Tibial nerve (tissue), 4 donors: ENCODE measurements around the gene TAF8. TPM values are rescaled to one million over a fixed set of nuclear protein-coding genes. Genes with fewer than 3 reads are reported as not detected.

Source experiments
- DNase-seq, 2 donors: peaks; one replicate each; pipeline ENCODE4 v3.0.0-alpha.2; 2019; ENCODE audit warnings: low spot score in 2 of 2
- H3K27ac ChIP-seq, 4 donors: fragments of 200-600 bp; sonication (generic) in 3 of 4; one replicate each; pipeline ENCODE4 v1.5.1; 2017 to 2019; ENCODE audit warnings: mild to moderate bottlenecking in 1 of 4
- H3K27me3 ChIP-seq, 2 donors: fragments of 200-600 bp; sonication (generic) in 1 of 2; one replicate each; pipeline versions ENCODE4 v1.5.1 to v1.6.0; 2017 to 2019
- H3K36me3 ChIP-seq, 3 donors: fragments of 200-600 bp; sonication (generic); one replicate each; pipeline ENCODE4 v1.5.1; 2018 to 2019
- H3K4me1 ChIP-seq, 4 donors: fragments of 200-600 bp; sonication (generic) in 3 of 4; one replicate each; pipeline ENCODE4 v1.5.1; 2017 to 2019
- H3K4me3 ChIP-seq, 4 donors: fragments of 200-600 bp; sonication (generic) in 3 of 4; one replicate each; pipeline ENCODE4 v1.5.1; 2017 to 2019; ENCODE audit warnings: mild to moderate bottlenecking in 1 of 4, moderate library complexity in 1 of 4
- H3K9me3 ChIP-seq, 4 donors: fragments of 200-600 bp; sonication (generic) in 3 of 4; one replicate each; pipeline ENCODE4 v1.5.1; 2017 to 2019
- EP300 ChIP-seq, 2 donors: sonication (generic); formaldehyde crosslinking; IDR thresholded peaks; one replicate each; pipeline ENCODE4 v1.6.1; 2017; ENCODE audit warnings: antibody characterized with exemption in 2 of 2, mild to moderate bottlenecking in 1 of 2
- POLR2A ChIP-seq, 2 donors: fragments of 450-650 bp; IDR thresholded peaks; one replicate each; pipeline ENCODE4 v1.6.1; 2017; ENCODE audit warnings: antibody characterized with exemption in 2 of 2, mild to moderate bottlenecking in 2 of 2, moderate library complexity in 2 of 2
- WGBS, 2 donors: methylation state at CpG; one replicate each; pipeline ENCODE4 v1.1.5; 2018; 5-methylcytosine and 5-hydroxymethylcytosine counted together
- total RNA-seq, 4 donors: library from RNA; depleted of rRNA; stranded (reverse); fragments of >200 nt; gene quantifications; one replicate each; pipeline ENCODE4 v1.1.0, GENCODE V29; 2016
- TF ChIP-seq, protein P1 (sequence below), 5 experiments: fragments of 200-600 bp in 3 of 5; fragments of 450-650 bp in 2 of 5; sonication (generic) in 3 of 5; IDR thresholded peaks; one replicate each; pipeline ENCODE4 v1.5.1; 2016 to 2019; ENCODE audit warnings: antibody characterized with exemption in 5 of 5, mild to moderate bottlenecking in 3 of 5, moderate library complexity in 2 of 5

TAF8 gene
- total RNA-seq, 4 donors from 2014 or later, result 10.7 to 27.6 (median 20.9) TPM

DNA sequence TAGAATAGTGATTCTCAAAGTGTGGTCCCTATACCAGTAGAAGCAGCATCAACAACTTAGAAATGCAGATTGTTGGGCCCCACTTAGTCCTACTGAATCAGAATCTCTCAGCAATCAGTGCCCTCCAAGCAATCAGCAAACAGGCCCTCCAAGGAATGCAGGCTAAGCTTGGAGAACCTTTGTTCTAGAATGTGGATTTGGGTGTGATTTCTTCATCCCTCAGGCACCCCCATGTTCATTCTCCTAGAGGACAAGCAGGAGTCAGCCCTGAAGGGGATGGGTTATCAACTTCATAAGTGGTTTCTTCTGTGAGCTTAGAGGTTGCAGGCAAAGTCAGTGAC, 40.5 kb upstream of the TAF8 start:
- TF ChIP-seq EP300 (IDR thresholded peaks at IDR 0.05), result no peak
- TF ChIP-seq, protein P1, sequence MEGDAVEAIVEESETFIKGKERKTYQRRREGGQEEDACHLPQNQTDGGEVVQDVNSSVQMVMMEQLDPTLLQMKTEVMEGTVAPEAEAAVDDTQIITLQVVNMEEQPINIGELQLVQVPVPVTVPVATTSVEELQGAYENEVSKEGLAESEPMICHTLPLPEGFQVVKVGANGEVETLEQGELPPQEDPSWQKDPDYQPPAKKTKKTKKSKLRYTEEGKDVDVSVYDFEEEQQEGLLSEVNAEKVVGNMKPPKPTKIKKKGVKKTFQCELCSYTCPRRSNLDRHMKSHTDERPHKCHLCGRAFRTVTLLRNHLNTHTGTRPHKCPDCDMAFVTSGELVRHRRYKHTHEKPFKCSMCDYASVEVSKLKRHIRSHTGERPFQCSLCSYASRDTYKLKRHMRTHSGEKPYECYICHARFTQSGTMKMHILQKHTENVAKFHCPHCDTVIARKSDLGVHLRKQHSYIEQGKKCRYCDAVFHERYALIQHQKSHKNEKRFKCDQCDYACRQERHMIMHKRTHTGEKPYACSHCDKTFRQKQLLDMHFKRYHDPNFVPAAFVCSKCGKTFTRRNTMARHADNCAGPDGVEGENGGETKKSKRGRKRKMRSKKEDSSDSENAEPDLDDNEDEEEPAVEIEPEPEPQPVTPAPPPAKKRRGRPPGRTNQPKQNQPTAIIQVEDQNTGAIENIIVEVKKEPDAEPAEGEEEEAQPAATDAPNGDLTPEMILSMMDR (IDR thresholded peaks at IDR 0.05), result no peak
- TF ChIP-seq POLR2A (IDR thresholded peaks at IDR 0.05), result no peak
- Histone ChIP-seq H3K4me1 (peaks cover 0 to 46% (median 17%) of the 10 kb centered on the region in 4 donors), H3K27me3 (no peaks in the 10 kb centered on the region), H3K9me3 (no peaks in the 10 kb centered on the region), H3K27ac (peak overlapping the region in 3 of 4 donors; percentile 14 to 46 (median 21)), H3K4me3 (no peak overlapping the region), H3K36me3 (peaks cover 0 to 4% (median 0%) of the 10 kb centered on the region in 3 donors)
- DNase-seq, result no peak

DNA sequence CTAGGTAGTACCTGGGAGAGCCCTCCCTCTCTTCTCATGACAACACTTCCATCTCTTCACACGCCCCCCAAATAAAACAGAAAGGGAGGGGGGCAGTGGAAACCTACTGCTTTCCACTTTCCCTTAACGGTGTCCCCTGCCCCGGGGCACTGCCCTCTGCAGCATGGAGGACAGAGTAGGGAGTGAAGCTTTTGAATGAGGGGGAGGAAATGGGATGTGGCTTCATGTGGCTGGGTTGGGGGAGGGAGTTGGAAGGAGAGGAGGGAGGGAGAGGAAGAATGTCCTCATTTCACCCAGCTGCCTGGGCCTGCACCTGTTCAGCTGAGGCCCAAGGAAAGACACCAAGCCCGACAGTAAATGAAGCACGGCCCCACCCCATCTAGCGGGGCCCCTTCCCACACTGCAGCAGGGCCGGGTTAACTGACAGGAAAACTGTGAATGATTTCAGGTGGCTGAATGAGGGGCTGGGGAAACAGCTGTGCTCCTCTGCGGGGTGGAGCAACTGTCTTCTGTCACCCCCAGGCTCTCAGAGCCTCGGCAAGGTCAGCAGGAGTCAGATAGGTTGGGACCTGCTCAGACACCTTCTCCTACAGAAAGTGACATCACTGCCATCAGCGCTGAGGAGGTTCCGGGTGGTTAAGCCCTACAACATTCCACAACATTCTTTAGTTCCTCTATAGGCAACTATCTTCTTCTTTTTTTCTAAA, 40.0 kb upstream of the TAF8 start:
- no peak for DNase-seq

GRCh38 chr6:42010909-42011308, 39.4 kb upstream of the TAF8 start:
- Histone ChIP-seq H3K27ac (peak overlapping the region in 1 of 4 donors; percentile 46), H3K27me3 (no peaks in the 10 kb centered on the region), H3K36me3 (no peaks in the 10 kb centered on the region), H3K4me1 (peaks cover 0 to 46% (median 17%) of the 10 kb centered on the region in 4 donors), H3K4me3 (no peak overlapping the region), H3K9me3 (no peaks in the 10 kb centered on the region)
- DNase-seq, result no peak
- TF ChIP-seq, protein P1 (IDR thresholded peaks at IDR 0.05), result no peak
- TF ChIP-seq EP300 (IDR thresholded peaks at IDR 0.05) (no peak), POLR2A (IDR thresholded peaks at IDR 0.05) (no peak)
- 70 to 71% methylated on average over 1 of the region's 1 CpG for WGBS, 2 donors

More for the DNA sequence above, 40.0 kb upstream of the TAF8 start:
- no peaks in the 10 kb centered on the region for H3K9me3 ChIP-seq
- no peaks in the 10 kb centered on the region for H3K36me3 ChIP-seq
- TF ChIP-seq POLR2A (IDR thresholded peaks at IDR 0.05), result no peak
- no peak for TF ChIP-seq EP300 (IDR thresholded peaks at IDR 0.05)
- TF ChIP-seq, protein P1 (IDR thresholded peaks at IDR 0.05), result no peak
- no peak overlapping the region for H3K4me3 ChIP-seq
- no peaks in the 10 kb centered on the region for H3K27me3 ChIP-seq
- peak overlapping the region in 3 of 4 donors; percentile 14 to 46 (median 21) for H3K27ac ChIP-seq
- 28 to 30% methylated on average over 11 of the region's 11 CpGs for WGBS, 2 donors
- peaks cover 0 to 46% (median 17%) of the 10 kb centered on the region in 4 donors for H3K4me1 ChIP-seq

- H3K4me1 ChIP-seq, result peaks cover 0 to 51% (median 19%) of the 10 kb centered on the region in 4 donors
- H3K27ac ChIP-seq, result peak overlapping the region in 1 of 4 donors; percentile 22
- H3K27me3 ChIP-seq, result no peaks in the 10 kb centered on the region
- 96 to 98% methylated on average over 3 of the region's 3 CpGs for WGBS, 2 donors
- H3K9me3 ChIP-seq, result no peaks in the 10 kb centered on the region
- no peak overlapping the region for H3K4me3 ChIP-seq
- DNase-seq, result no peak
- H3K36me3 ChIP-seq, result no peaks in the 10 kb centered on the region
- TF ChIP-seq EP300 (IDR thresholded peaks at IDR 0.05), result no peak
- TF ChIP-seq, protein P1 (IDR thresholded peaks at IDR 0.05), result no peak
- TF ChIP-seq POLR2A (IDR thresholded peaks at IDR 0.05), result no peak
These were observed 37.7 kb upstream of the TAF8 start for GRCh38 chr6:42012501-42013133.

DNA sequence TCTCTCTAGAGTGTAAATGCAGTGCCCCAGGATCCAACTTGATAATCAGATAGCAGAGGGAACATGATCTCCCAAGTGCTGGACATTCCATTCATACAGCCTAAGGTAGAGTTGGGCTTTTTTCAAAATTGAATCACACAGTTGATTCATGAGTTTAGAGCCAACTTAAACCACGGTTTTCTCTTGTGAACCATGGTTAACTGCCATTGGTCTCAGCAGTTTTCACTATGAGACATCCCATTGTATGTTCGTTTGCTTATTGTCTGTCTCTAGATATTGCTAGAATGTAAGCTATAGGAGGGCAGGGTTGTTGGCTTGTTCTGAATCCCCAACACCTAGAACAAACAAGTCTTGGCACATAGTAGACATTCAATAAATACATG, 37.2 kb upstream of the TAF8 start:
- no peak overlapping the region for H3K4me3 ChIP-seq
- no peaks in the 10 kb centered on the region for H3K27me3 ChIP-seq
- no peak for DNase-seq
- TF ChIP-seq, protein P1 (IDR thresholded peaks at IDR 0.05), result no peak
- TF ChIP-seq EP300 (IDR thresholded peaks at IDR 0.05) (no peak), POLR2A (IDR thresholded peaks at IDR 0.05) (no peak)
- H3K9me3 ChIP-seq, result no peaks in the 10 kb centered on the region
- 75 to 80% methylated on average over 2 of the region's 2 CpGs for WGBS, 2 donors
- H3K36me3 ChIP-seq, result no peaks in the 10 kb centered on the region
- H3K4me1 ChIP-seq, result peaks cover 0 to 47% (median 18%) of the 10 kb centered on the region in 4 donors
- H3K27ac ChIP-seq, result peak overlapping the region in 1 of 4 donors; percentile 65
